Kasumi-1 (cell line): ENCODE measurements around the gene TGFB1.
A peak's percentile ranks its signal among the peaks of the same experiment; 100 is the strongest.

Experiments
- DNase-seq, 2 experiments: peaks; one replicate each; lab custom pipeline; 2025; lab: John Stamatoyannopoulos, UW

Gene TGFB1

GRCh38 chr19:41341669-41342490, 11.8 kb downstream of the TGFB1 start:
- peak; percentile 66 to 72 for DNase-seq

GRCh38 chr19:41339936-41340335, 13.8 kb downstream of the TGFB1 start:
- no peak for DNase-seq

- no peak for DNase-seq
Measured at GRCh38 chr19:41335467-41335866, 18.3 kb downstream of the TGFB1 start.

GRCh38 chr19:41334793-41335192, 18.9 kb downstream of the TGFB1 start:
- peak; percentile 31 to 43 for DNase-seq

GRCh38 chr19:41332468-41332867, 21.3 kb downstream of the TGFB1 start:
- no peak for DNase-seq

- DNase-seq = no peak
Measured at GRCh38 chr19:41332000-41332399, 21.7 kb downstream of the TGFB1 start.

- no peak for DNase-seq
Measured at GRCh38 chr19:41330946-41331678, 22.6 kb downstream of the TGFB1 start.

GRCh38 chr19:41330481-41330880, 23.2 kb downstream of the TGFB1 start:
- no peak for DNase-seq

- DNase-seq = peak; percentile 54 to 62
Measured at GRCh38 chr19:41328842-41329225, 24.9 kb downstream of the TGFB1 start.

GRCh38 chr19:41328157-41328841, 25.4 kb downstream of the TGFB1 start:
- DNase-seq = no peak

- peak; percentile 66 to 82 for DNase-seq
Measured at GRCh38 chr19:41327576-41328156, 26.1 kb downstream of the TGFB1 start.

GRCh38 chr19:41327076-41327575, 26.6 kb downstream of the TGFB1 start:
- peak; percentile 66 to 78 for DNase-seq

- no peak for DNase-seq
Measured at GRCh38 chr19:41325947-41326706, 27.6 kb downstream of the TGFB1 start.

GRCh38 chr19:41325640-41325946, 28.1 kb downstream of the TGFB1 start:
- DNase-seq = no peak

GRCh38 chr19:41324921-41325639, 28.6 kb downstream of the TGFB1 start:
- DNase-seq = no peak

- DNase-seq = no peak
Measured at GRCh38 chr19:41324231-41324702, 29.5 kb downstream of the TGFB1 start.

- DNase-seq = peak; percentile 50 to 71
Measured at GRCh38 chr19:41323430-41324125, 30.1 kb downstream of the TGFB1 start.

GRCh38 chr19:41323023-41323422, 30.7 kb downstream of the TGFB1 start:
- DNase-seq = peak; percentile 35 to 41

GRCh38 chr19:41322451-41322850, 31.3 kb downstream of the TGFB1 start:
- DNase-seq = no peak
